ENCODE measurements around the gene TNK2.
"Not testable (repeated sequence)": the region's sequence is repeated elsewhere in the genome, so short reads cannot be mapped to it uniquely, and the experiment has no call there.

TNK2 gene

GRCh38 chr3:195820901-195821300 lies 87.5 kb downstream of the TNK2 start:
- DNase-seq (ENCODE audit: low read depth) = no peak

- no peak for DNase-seq (ENCODE audit: low read depth)
These were observed 88.2 kb downstream of the TNK2 start for GRCh38 chr3:195820186-195820585.

GRCh38 chr3:195818301-195818700 lies 90.0 kb downstream of the TNK2 start:
- DNase-seq (ENCODE audit: low read depth) = no peak

- no peak for DNase-seq (ENCODE audit: low read depth)
These were observed 90.7 kb downstream of the TNK2 start for GRCh38 chr3:195817578-195818135.

- DNase-seq (ENCODE audit: low read depth) = not testable (repeated sequence)
These were observed 92.0 kb downstream of the TNK2 start for GRCh38 chr3:195816276-195816913.

- no peak for DNase-seq (ENCODE audit: low read depth)
These were observed 93.1 kb downstream of the TNK2 start for GRCh38 chr3:195815169-195815771.

GRCh38 chr3:195813916-195814640 lies 94.3 kb downstream of the TNK2 start:
- no peak for DNase-seq (ENCODE audit: low read depth)
